Renal cortical epithelial cell (primary cell): ENCODE measurements around the gene OR6N2. TPM values are rescaled to one million over a fixed set of nuclear protein-coding genes. Genes with fewer than 3 reads are reported as not detected.

Experiments used
- DNase-seq: peaks from one replicate; pipeline ENCODE4 v3.0.0-alpha.2; 2011; ENCODE audit warnings: low read depth
- total RNA-seq: library from RNA; depleted of rRNA; stranded (reverse); fragments of >200 nt; gene quantifications from 2 replicates; pipeline ENCODE4 v1.2.3, GENCODE V29; 2014

Gene OR6N2
- total RNA-seq, 1 donor from 2014 or later, result not detected

DNA sequence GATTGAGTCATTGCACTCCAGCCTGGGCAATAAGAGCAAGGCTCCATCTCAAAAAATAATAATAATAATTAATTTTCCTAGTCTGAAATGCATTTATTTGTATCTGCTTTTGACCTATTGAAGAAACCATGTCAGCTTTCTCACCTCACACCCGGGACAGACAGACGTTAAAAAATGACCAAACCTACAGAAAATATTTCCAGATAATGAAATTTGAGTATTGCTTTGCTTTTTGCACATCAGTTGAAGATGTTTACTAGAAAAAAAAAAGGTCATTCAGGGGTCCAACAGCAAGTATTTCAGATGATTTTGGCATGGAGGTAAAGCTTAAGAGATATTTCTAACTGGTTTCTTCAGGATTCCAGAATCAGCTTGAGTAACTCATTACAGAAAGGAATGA, 26.6 kb downstream of the OR6N2 start, which contains the start of gene OR6K6:
Gene OR6K6 (plus strand): TSS at position 301 of the 400 bp plus-strand sequence. CDS start 168 bp downstream, outside the sequence.
- DNase-seq, result no peak

GRCh38 chr1:158752155-158752712, 28.8 kb downstream of the OR6N2 start:
- DNase-seq, result no peak

- DNase-seq, result no peak
Measured at GRCh38 chr1:158735848-158736247, 45.2 kb downstream of the OR6N2 start.

GRCh38 chr1:158732524-158732923, 48.5 kb downstream of the OR6N2 start:
- DNase-seq, result no peak

- DNase-seq, result no peak
Measured at GRCh38 chr1:158731707-158732106, 49.3 kb downstream of the OR6N2 start.

- no peak for DNase-seq
Measured at GRCh38 chr1:158730453-158730852, 50.6 kb downstream of the OR6N2 start.

DNA sequence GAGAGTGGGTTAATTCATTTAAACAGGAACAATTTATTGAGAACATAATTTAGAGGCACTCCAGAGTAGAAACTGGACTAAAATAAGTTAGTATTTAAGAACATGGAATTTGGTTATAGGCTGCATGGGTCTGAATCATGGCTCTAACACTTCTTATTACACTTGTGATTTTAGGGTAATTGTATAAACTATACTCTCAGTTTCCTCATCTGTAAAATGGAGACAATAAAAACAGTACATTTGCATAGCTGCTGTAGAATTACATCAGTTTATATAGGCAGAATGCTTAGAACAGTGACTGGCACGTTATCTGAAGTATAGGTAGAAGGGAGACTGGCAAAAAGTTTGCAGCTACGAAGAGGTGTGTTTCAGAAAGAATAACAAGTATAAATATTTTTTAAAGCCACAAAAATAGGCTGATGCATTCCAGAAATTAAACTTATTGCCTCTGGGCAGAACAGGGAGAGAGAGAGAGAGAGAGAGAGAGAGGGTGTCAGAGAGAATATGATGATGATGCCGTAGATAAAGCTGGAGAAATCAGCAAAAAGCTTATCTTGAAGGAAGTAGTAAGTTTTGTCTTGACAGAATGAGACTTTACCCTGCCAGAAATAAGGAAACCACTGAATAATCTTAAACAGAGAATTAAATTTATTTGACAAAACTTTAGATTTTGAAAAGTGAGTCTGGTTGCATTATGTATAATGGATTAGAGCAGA, 52.3 kb downstream of the OR6N2 start:
- DNase-seq, result no peak

DNA sequence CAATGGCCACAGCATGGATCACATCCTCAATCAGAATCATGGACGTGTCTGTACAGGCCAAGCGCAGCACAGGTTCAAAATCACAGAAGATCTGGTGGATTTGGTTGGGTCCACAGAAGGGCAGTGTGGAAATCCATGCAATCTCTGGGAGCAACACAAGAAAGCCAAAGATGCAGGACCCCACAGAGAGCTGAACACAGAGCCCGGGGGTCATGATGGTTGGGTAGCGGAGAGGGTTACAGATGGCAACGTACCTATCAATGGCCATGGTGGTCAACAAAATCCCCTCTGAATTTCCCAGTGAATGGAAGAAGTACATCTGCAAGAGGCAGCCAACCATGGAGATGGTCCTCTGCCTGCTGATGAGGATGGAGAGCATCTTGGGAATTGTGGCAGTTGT, 56.6 kb downstream of the OR6N2 start:
- DNase-seq, result no peak

Other genes with a start within 250 kb of the OR6N2 start
- gene OR6Y1, start 226.8 kb downstream of the OR6N2 start, total RNA-seq, result not detected in 2 replicates
- not detected in 2 replicates for gene OR6P1, start 210.6 kb downstream of the OR6N2 start, total RNA-seq
- not detected in 2 replicates for gene OR10X1, start 201.3 kb downstream of the OR6N2 start, total RNA-seq
- gene OR10Z1, start 175.9 kb downstream of the OR6N2 start, total RNA-seq, result not detected in 2 replicates
- under 0.01 TPM in 1 of 2 replicates, not detected in the other for gene SPTA1, start 94.5 kb downstream of the OR6N2 start, total RNA-seq
- gene OR6K2, start 80.6 kb downstream of the OR6N2 start, total RNA-seq, result not detected in 2 replicates
- gene OR6K3, start 60.5 kb downstream of the OR6N2 start, total RNA-seq, result not detected in 2 replicates
- gene OR6K6, start 26.5 kb downstream of the OR6N2 start, total RNA-seq, result not detected in 2 replicates
- not detected in 2 replicates for gene OR6N1, start 9.0 kb downstream of the OR6N2 start, total RNA-seq
- gene MNDA, start 50.1 kb upstream of the OR6N2 start, total RNA-seq, result not detected in 2 replicates
- not detected in 2 replicates for gene PYHIN1, start 150.3 kb upstream of the OR6N2 start, total RNA-seq
- gene IFI16, start 228.7 kb upstream of the OR6N2 start, total RNA-seq, result 8.7 and 25.6 TPM in 2 replicates